ENCODE results near the gene CFAP65. TPM values are rescaled to one million over a fixed set of nuclear protein-coding genes. Genes with fewer than 3 reads are reported as not detected.

The CFAP65 gene
- total RNA-seq, 1 experiment from 2014 or later, result 0.44 TPM

- no peak for TF ChIP-seq GABPB1 (CRISPR knock-in tag; IDR thresholded peaks at IDR 0.05)
- no peak for TF ChIP-seq MXD4 (CRISPR knock-in tag; IDR thresholded peaks at IDR 0.05; ENCODE audit: borderline replicate concordance)
- TF ChIP-seq ZBTB43 (CRISPR knock-in tag; IDR thresholded peaks at IDR 0.05), result no peak
- TF ChIP-seq ZNF396 (CRISPR knock-in tag; IDR thresholded peaks at IDR 0.05; ENCODE audit: borderline replicate concordance), result no peak
- TF ChIP-seq EMX1 (CRISPR knock-in tag; IDR thresholded peaks at IDR 0.05), result no peak
- TF ChIP-seq FOXJ3 (CRISPR knock-in tag; IDR thresholded peaks at IDR 0.05; ENCODE audit: borderline replicate concordance), result no peak
Observed at GRCh38 chr2:219002395-219003266, 38.7 kb downstream of the CFAP65 start (continued).

GRCh38 chr2:219001577-219002394, 39.5 kb downstream of the CFAP65 start:
- no peaks in the 10 kb centered on the region for H3K36me3 Mint-ChIP-seq
- TF ChIP-seq GABPB1 (CRISPR knock-in tag; IDR thresholded peaks at IDR 0.05), result peak; percentile 59; the same call in 1 of the 2 replicates
- peak; percentile 87; the same call in 1 of the 2 replicates for TF ChIP-seq RORB (CRISPR knock-in tag; IDR thresholded peaks at IDR 0.05)
- no peak for TF ChIP-seq EMX1 (CRISPR knock-in tag; IDR thresholded peaks at IDR 0.05)
- H3K27me3 Mint-ChIP-seq (ENCODE audit: low read depth), result peaks cover 100% of the 10 kb centered on the region
- no peak overlapping the region for H3K27ac Mint-ChIP-seq
- ATAC-seq, result peak; percentile 11
- ChIA-PET CTCF (interaction anchor here (0.5 to 5.5 kb wide), 44 partner anchors 9 to 385 kb away, joined by 3 to 112 read pairs (median 7); partner anchors contain the start of genes CRYBA2, DNAJB2, FEV and IHH), POLR2A (interaction anchor here (1.2 kb wide), 1 partner anchor 22 kb away, joined by 5 read pairs; no protein-coding TSS in a partner anchor)
- DNase-seq (ENCODE audit: low spot score), result peak; percentile 63
- H3K9me3 Mint-ChIP-seq, result no peaks in the 10 kb centered on the region
- peaks cover 22% of the 10 kb centered on the region for H3K4me1 Mint-ChIP-seq
- H3K4me3 Mint-ChIP-seq, result peak overlapping the region; percentile 83

- Mint-ChIP-seq H3K4me3 (peak overlapping the region; percentile 43), H3K36me3 (no peaks in the 10 kb centered on the region), H3K27ac (no peak overlapping the region), H3K9me3 (no peaks in the 10 kb centered on the region), H3K27me3 (ENCODE audit: low read depth) (peaks cover 100% of the 10 kb centered on the region), H3K4me1 (peaks cover 23% of the 10 kb centered on the region)
- CTCF ChIA-PET, result interaction anchor here (0.9 to 5.5 kb wide), 26 partner anchors 9 to 293 kb away, joined by 3 to 112 read pairs (median 9); partner anchors contain the start of genes CRYBA2, DNAJB2 and IHH
- no peak for ATAC-seq
- no peak for DNase-seq (ENCODE audit: low spot score)
- TF ChIP-seq PRDM15 (CRISPR knock-in tag; IDR thresholded peaks at IDR 0.05), result peak; percentile 36; the same call in 1 of the 2 replicates
- TF ChIP-seq, protein P1, sequence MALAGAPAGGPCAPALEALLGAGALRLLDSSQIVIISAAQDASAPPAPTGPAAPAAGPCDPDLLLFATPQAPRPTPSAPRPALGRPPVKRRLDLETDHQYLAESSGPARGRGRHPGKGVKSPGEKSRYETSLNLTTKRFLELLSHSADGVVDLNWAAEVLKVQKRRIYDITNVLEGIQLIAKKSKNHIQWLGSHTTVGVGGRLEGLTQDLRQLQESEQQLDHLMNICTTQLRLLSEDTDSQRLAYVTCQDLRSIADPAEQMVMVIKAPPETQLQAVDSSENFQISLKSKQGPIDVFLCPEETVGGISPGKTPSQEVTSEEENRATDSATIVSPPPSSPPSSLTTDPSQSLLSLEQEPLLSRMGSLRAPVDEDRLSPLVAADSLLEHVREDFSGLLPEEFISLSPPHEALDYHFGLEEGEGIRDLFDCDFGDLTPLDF (CRISPR knock-in tag; IDR thresholded peaks at IDR 0.05), result no peak
- POLR2A ChIA-PET, result no interaction called here
Observed at GRCh38 chr2:219001100-219001576, 40.2 kb downstream of the CFAP65 start.

GRCh38 chr2:219000569-219000960, 40.8 kb downstream of the CFAP65 start:
- DNase-seq (ENCODE audit: low spot score) (no peak), ATAC-seq (no peak)
- H3K4me3 Mint-ChIP-seq, result peak overlapping the region; percentile 43
- POLR2A ChIA-PET, result no interaction called here
- no peak overlapping the region for H3K27ac Mint-ChIP-seq
- H3K9me3 Mint-ChIP-seq, result no peaks in the 10 kb centered on the region
- CTCF ChIA-PET, result interaction anchor here (2.5 to 4.7 kb wide), 5 partner anchors 8 to 140 kb away, joined by 12 to 112 read pairs (median 25); partner anchors contain the start of gene CRYBA2
- peaks cover 24% of the 10 kb centered on the region for H3K4me1 Mint-ChIP-seq
- no peaks in the 10 kb centered on the region for H3K36me3 Mint-ChIP-seq
- peaks cover 100% of the 10 kb centered on the region for H3K27me3 Mint-ChIP-seq (ENCODE audit: low read depth)
- no peak for TF ChIP-seq ELF4 (CRISPR knock-in tag; IDR thresholded peaks at IDR 0.05; ENCODE audit: low read depth)
- no peak for TF ChIP-seq ZBTB21 (CRISPR knock-in tag; IDR thresholded peaks at IDR 0.05; ENCODE audit: borderline replicate concordance)
- TF ChIP-seq SP1 (CRISPR knock-in tag; conservative IDR thresholded peaks at IDR 0.05), result no peak
- no peak for TF ChIP-seq OVOL2 (CRISPR knock-in tag; IDR thresholded peaks at IDR 0.05; ENCODE audit: borderline replicate concordance)
- TF ChIP-seq SMAD3 (CRISPR knock-in tag; IDR thresholded peaks at IDR 0.05; ENCODE audit: borderline replicate concordance), result no peak
- no peak for TF ChIP-seq ATF2 (CRISPR knock-in tag; IDR thresholded peaks at IDR 0.05; ENCODE audit: borderline replicate concordance, low read depth)
- TF ChIP-seq TCF7 (CRISPR knock-in tag; IDR thresholded peaks at IDR 0.05; ENCODE audit: low read depth), result no peak
- no peak for TF ChIP-seq TEAD4 (CRISPR knock-in tag; IDR thresholded peaks at IDR 0.05)
- TF ChIP-seq CBFB (CRISPR knock-in tag; IDR thresholded peaks at IDR 0.05; ENCODE audit: low read depth), result no peak
